ENCODE measurements around the gene JMJD8. TPM values are rescaled to one million over a fixed set of nuclear protein-coding genes. Genes with fewer than 3 reads are reported as not detected.

Gene JMJD8
- total RNA-seq, 4 donors from 2014 or later = 73.2 to 114 (median 88.1) TPM

- peaks cover 31 to 64% (median 52%) of the 10 kb centered on the region in 4 donors for H3K4me1 ChIP-seq
- TF ChIP-seq CTCF (IDR thresholded peaks at IDR 0.05) = no peak
- no peak for TF ChIP-seq EP300 (IDR thresholded peaks at IDR 0.05)
- no peak for TF ChIP-seq POLR2A (IDR thresholded peaks at IDR 0.05; ENCODE audit: low read depth)
- TF ChIP-seq POLR2AphosphoS5 (IDR thresholded peaks at IDR 0.05) = no peak
- no peaks in the 10 kb centered on the region for H3K9me3 ChIP-seq
- no peak for DNase-seq (ENCODE audit: extremely low spot score)
- peak overlapping the region; percentile 81 to 97 (median 93) for H3K27ac ChIP-seq (replicated peaks in 1 of 4)
- peaks cover 0 to under 1% (median 0%) of the 10 kb centered on the region in 4 donors for H3K27me3 ChIP-seq
- peaks cover 7 to 17% (median 14%) of the 10 kb centered on the region in 4 donors for H3K36me3 ChIP-seq
- no peak overlapping the region for H3K4me3 ChIP-seq
- intact Hi-C loops (cut with DNase I) = loop anchor here (5.0 kb wide), 2 partner anchors 51 to 236 kb away; partner anchors contain the start of gene DECR2
- WGBS = 96% methylated on average over 4 of the region's 15 CpGs
These were observed 46.0 kb downstream of the JMJD8 start for GRCh38 chr16:638034-638543.

GRCh38 chr16:637081-638018 is 46.8 kb downstream of the JMJD8 start:
- DNase-seq (ENCODE audit: extremely low spot score) = peak; percentile 98
- H3K27me3 ChIP-seq = peaks cover 0 to 8% (median 0%) of the 10 kb centered on the region in 4 donors
- no peak for TF ChIP-seq CTCF (IDR thresholded peaks at IDR 0.05)
- no peak for TF ChIP-seq POLR2A (IDR thresholded peaks at IDR 0.05; ENCODE audit: low read depth)
- no peak for TF ChIP-seq POLR2AphosphoS5 (IDR thresholded peaks at IDR 0.05)
- no peak for TF ChIP-seq EP300 (IDR thresholded peaks at IDR 0.05)
- H3K4me3 ChIP-seq = peak overlapping the region; percentile 66 to 91 (median 82)
- intact Hi-C loops (cut with DNase I) = loop anchor here (5.0 kb wide), 2 partner anchors 50 to 235 kb away; partner anchors contain the start of gene DECR2
- 39% methylated on average over 18 of the region's 53 CpGs for WGBS
- peaks cover 10 to 24% (median 19%) of the 10 kb centered on the region in 4 donors for H3K36me3 ChIP-seq
- peak overlapping the region; percentile 93 to 98 (median 95) for H3K27ac ChIP-seq (replicated peaks in 1 of 4)
- no peaks in the 10 kb centered on the region for H3K9me3 ChIP-seq
- H3K4me1 ChIP-seq = peaks cover 23 to 57% (median 45%) of the 10 kb centered on the region in 4 donors

GRCh38 chr16:636206-637080 is 47.7 kb downstream of the JMJD8 start, which contains the start of gene METTL26:
Gene METTL26, minus strand, starts transcription at chr16:636305. Its CDS starts 15 bp downstream, at chr16:636290.
- intact Hi-C loops (cut with DNase I) = loop anchor here (5.0 kb wide), 2 partner anchors 49 to 234 kb away; partner anchors contain the start of gene DECR2

More at GRCh38 chr16:636206-637080, 47.7 kb downstream of the JMJD8 start, which contains the start of gene METTL26:
- H3K9me3 ChIP-seq = no peaks in the 10 kb centered on the region
- TF ChIP-seq EP300 (IDR thresholded peaks at IDR 0.05) (no peak), CTCF (IDR thresholded peaks at IDR 0.05) (peak in 2 of 3 experiments; percentile 1 to 34), POLR2A (IDR thresholded peaks at IDR 0.05; ENCODE audit: low read depth) (no peak), POLR2AphosphoS5 (IDR thresholded peaks at IDR 0.05) (peak; percentile 85 to 88)
- peak within 1 kb of the TSS; percentile 66 to 91 (median 82) for H3K4me3 ChIP-seq
- H3K36me3 ChIP-seq = peaks cover 10 to 24% (median 19%) of the 10 kb centered on the region in 4 donors
- 0% methylated on average over 31 of the region's 91 CpGs for WGBS
- peaks cover 0 to 13% (median 0%) of the 10 kb centered on the region in 4 donors for H3K27me3 ChIP-seq
- peaks cover 22 to 49% (median 42%) of the 10 kb centered on the region in 4 donors for H3K4me1 ChIP-seq
- H3K27ac ChIP-seq (replicated peaks in 1 of 4) = peak within 1 kb of the TSS; percentile 93 to 98 (median 95)
- peak; percentile 98 for DNase-seq (ENCODE audit: extremely low spot score)

All from esophagus muscularis mucosa (tissue), 4 donors.